Measurements from ENCODE around the gene LMBR1.
"Not testable (repeated sequence)": the region's sequence is repeated elsewhere in the genome, so short reads cannot be mapped to it uniquely, and the experiment has no call there.

The LMBR1 gene

GRCh38 chr7:156892821-156893706 lies at the start of gene LMBR1:
Gene LMBR1, minus strand, starts transcription at chr7:156893183. Its CDS starts 190 bp downstream, at chr7:156892993.
- H2AFZ ChIP-seq (ENCODE audit: low read depth, low read length): peak within 1 kb of the TSS; percentile 97
- no peaks in the 10 kb centered on the region for H3K36me3 ChIP-seq (ENCODE audit: insufficient read depth, low read length)
- H3K4me3 ChIP-seq (ENCODE audit: low read length): peak within 1 kb of the TSS; percentile 93
- H3K4me1 ChIP-seq (ENCODE audit: insufficient read depth, low read length): peaks cover 6% of the 10 kb centered on the region
- no peaks in the 10 kb centered on the region for H3K9me3 ChIP-seq (ENCODE audit: low read length)
- H3K27me3 ChIP-seq (ENCODE audit: insufficient read depth, low read length): no peaks in the 10 kb centered on the region

GRCh38 chr7:156942708-156943090 lies 49.7 kb upstream of the LMBR1 start:
- Histone ChIP-seq H3K36me3 (ENCODE audit: insufficient read depth, low read length) (no peaks in the 10 kb centered on the region), H2AFZ (ENCODE audit: low read depth, low read length) (no peak overlapping the region), H3K9me3 (ENCODE audit: low read length) (peaks cover 7% of the 10 kb centered on the region), H3K4me1 (ENCODE audit: insufficient read depth, low read length) (no peaks in the 10 kb centered on the region), H3K27me3 (ENCODE audit: insufficient read depth, low read length) (peaks cover 8% of the 10 kb centered on the region), H3K4me3 (ENCODE audit: low read length) (no peak overlapping the region)

GRCh38 chr7:156941393-156942182 lies 48.6 kb upstream of the LMBR1 start:
- H3K4me3 ChIP-seq (ENCODE audit: low read length): no peak overlapping the region

GRCh38 chr7:156940421-156941122 lies 47.6 kb upstream of the LMBR1 start:
- Histone ChIP-seq H3K36me3 (ENCODE audit: insufficient read depth, low read length) (no peaks in the 10 kb centered on the region), H3K9me3 (ENCODE audit: low read length) (peaks cover 7% of the 10 kb centered on the region)

More at GRCh38 chr7:156941393-156942182, 48.6 kb upstream of the LMBR1 start:
- Histone ChIP-seq H3K27me3 (ENCODE audit: insufficient read depth, low read length) (peaks cover 8% of the 10 kb centered on the region), H3K36me3 (ENCODE audit: insufficient read depth, low read length) (no peaks in the 10 kb centered on the region), H3K4me1 (ENCODE audit: insufficient read depth, low read length) (no peaks in the 10 kb centered on the region), H2AFZ (ENCODE audit: low read depth, low read length) (no peak overlapping the region), H3K9me3 (ENCODE audit: low read length) (peaks cover 7% of the 10 kb centered on the region)

GRCh38 chr7:156936766-156937165 lies 43.8 kb upstream of the LMBR1 start:
- not testable (repeated sequence) for H2AFZ ChIP-seq (ENCODE audit: low read depth, low read length); H3K36me3 ChIP-seq (ENCODE audit: insufficient read depth, low read length); H3K27me3 ChIP-seq (ENCODE audit: insufficient read depth, low read length); H3K9me3 ChIP-seq (ENCODE audit: low read length); H3K4me1 ChIP-seq (ENCODE audit: insufficient read depth, low read length); H3K4me3 ChIP-seq (ENCODE audit: low read length)

More at GRCh38 chr7:156940421-156941122, 47.6 kb upstream of the LMBR1 start:
- peaks cover 8% of the 10 kb centered on the region for H3K27me3 ChIP-seq (ENCODE audit: insufficient read depth, low read length)
- H2AFZ ChIP-seq (ENCODE audit: low read depth, low read length): no peak overlapping the region
- no peaks in the 10 kb centered on the region for H3K4me1 ChIP-seq (ENCODE audit: insufficient read depth, low read length)
- no peak overlapping the region for H3K4me3 ChIP-seq (ENCODE audit: low read length)

- Histone ChIP-seq H3K4me1 (ENCODE audit: insufficient read depth, low read length) (no peaks in the 10 kb centered on the region), H3K4me3 (ENCODE audit: low read length) (no peak overlapping the region), H3K36me3 (ENCODE audit: insufficient read depth, low read length) (no peaks in the 10 kb centered on the region), H3K9me3 (ENCODE audit: low read length) (no peaks in the 10 kb centered on the region), H3K27me3 (ENCODE audit: insufficient read depth, low read length) (peaks cover 2% of the 10 kb centered on the region), H2AFZ (ENCODE audit: low read depth, low read length) (no peak overlapping the region)
Measured at GRCh38 chr7:156935250-156935649, 42.3 kb upstream of the LMBR1 start.

GRCh38 chr7:156932006-156932405 lies 39.0 kb upstream of the LMBR1 start:
- H3K4me1 ChIP-seq (ENCODE audit: insufficient read depth, low read length): no peaks in the 10 kb centered on the region
- peaks cover 2% of the 10 kb centered on the region for H3K27me3 ChIP-seq (ENCODE audit: insufficient read depth, low read length)
- no peak overlapping the region for H3K4me3 ChIP-seq (ENCODE audit: low read length)
- H3K36me3 ChIP-seq (ENCODE audit: insufficient read depth, low read length): no peaks in the 10 kb centered on the region
- H2AFZ ChIP-seq (ENCODE audit: low read depth, low read length): no peak overlapping the region
- no peaks in the 10 kb centered on the region for H3K9me3 ChIP-seq (ENCODE audit: low read length)

- no peaks in the 10 kb centered on the region for H3K4me1 ChIP-seq (ENCODE audit: insufficient read depth, low read length)
- H3K36me3 ChIP-seq (ENCODE audit: insufficient read depth, low read length): no peaks in the 10 kb centered on the region
- no peak overlapping the region for H2AFZ ChIP-seq (ENCODE audit: low read depth, low read length)
- H3K9me3 ChIP-seq (ENCODE audit: low read length): no peaks in the 10 kb centered on the region
- H3K4me3 ChIP-seq (ENCODE audit: low read length): no peak overlapping the region
- peaks cover 2% of the 10 kb centered on the region for H3K27me3 ChIP-seq (ENCODE audit: insufficient read depth, low read length)
Measured at GRCh38 chr7:156929789-156930539, 37.0 kb upstream of the LMBR1 start.

GRCh38 chr7:156928406-156928747 lies 35.4 kb upstream of the LMBR1 start:
- Histone ChIP-seq H2AFZ (ENCODE audit: low read depth, low read length) (no peak overlapping the region), H3K9me3 (ENCODE audit: low read length) (no peaks in the 10 kb centered on the region), H3K4me1 (ENCODE audit: insufficient read depth, low read length) (no peaks in the 10 kb centered on the region), H3K27me3 (ENCODE audit: insufficient read depth, low read length) (peaks cover 2% of the 10 kb centered on the region), H3K36me3 (ENCODE audit: insufficient read depth, low read length) (no peaks in the 10 kb centered on the region), H3K4me3 (ENCODE audit: low read length) (no peak overlapping the region)

- Histone ChIP-seq H2AFZ (ENCODE audit: low read depth, low read length) (no peak overlapping the region), H3K36me3 (ENCODE audit: insufficient read depth, low read length) (no peaks in the 10 kb centered on the region), H3K27me3 (ENCODE audit: insufficient read depth, low read length) (peaks cover 2% of the 10 kb centered on the region), H3K4me3 (ENCODE audit: low read length) (no peak overlapping the region), H3K4me1 (ENCODE audit: insufficient read depth, low read length) (no peaks in the 10 kb centered on the region), H3K9me3 (ENCODE audit: low read length) (no peaks in the 10 kb centered on the region)
Measured at GRCh38 chr7:156927571-156928405, 34.8 kb upstream of the LMBR1 start.

- H2AFZ ChIP-seq (ENCODE audit: low read depth, low read length); H3K9me3 ChIP-seq (ENCODE audit: low read length); H3K4me3 ChIP-seq (ENCODE audit: low read length); H3K36me3 ChIP-seq (ENCODE audit: insufficient read depth, low read length); H3K27me3 ChIP-seq (ENCODE audit: insufficient read depth, low read length); H3K4me1 ChIP-seq (ENCODE audit: insufficient read depth, low read length): not testable (repeated sequence)
Measured at GRCh38 chr7:156925821-156926220, 32.8 kb upstream of the LMBR1 start.

GRCh38 chr7:156922304-156922703 lies 29.3 kb upstream of the LMBR1 start:
- not testable (repeated sequence) for H3K4me3 ChIP-seq (ENCODE audit: low read length); H3K27me3 ChIP-seq (ENCODE audit: insufficient read depth, low read length); H3K9me3 ChIP-seq (ENCODE audit: low read length); H3K4me1 ChIP-seq (ENCODE audit: insufficient read depth, low read length); H2AFZ ChIP-seq (ENCODE audit: low read depth, low read length); H3K36me3 ChIP-seq (ENCODE audit: insufficient read depth, low read length)
